ENCODE data around the gene GAB4. TPM values are rescaled to one million over a fixed set of nuclear protein-coding genes. Genes with fewer than 3 reads are reported as not detected.

GAB4 gene, protein sequence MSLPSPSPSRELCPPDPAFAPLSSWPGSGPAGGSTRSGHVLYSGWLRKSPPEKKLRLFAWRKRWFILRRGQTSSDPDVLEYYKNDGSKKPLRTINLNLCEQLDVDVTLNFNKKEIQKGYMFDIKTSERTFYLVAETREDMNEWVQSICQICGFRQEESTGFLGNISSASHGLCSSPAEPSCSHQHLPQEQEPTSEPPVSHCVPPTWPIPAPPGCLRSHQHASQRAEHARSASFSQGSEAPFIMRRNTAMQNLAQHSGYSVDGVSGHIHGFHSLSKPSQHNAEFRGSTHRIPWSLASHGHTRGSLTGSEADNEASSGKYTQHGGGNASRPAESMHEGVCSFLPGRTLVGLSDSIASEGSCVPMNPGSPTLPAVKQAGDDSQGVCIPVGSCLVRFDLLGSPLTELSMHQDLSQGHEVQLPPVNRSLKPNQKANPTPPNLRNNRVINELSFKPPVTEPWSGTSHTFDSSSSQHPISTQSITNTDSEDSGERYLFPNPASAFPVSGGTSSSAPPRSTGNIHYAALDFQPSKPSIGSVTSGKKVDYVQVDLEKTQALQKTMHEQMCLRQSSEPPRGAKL
- total RNA-seq (2022), result not detected in 2 replicates
- not detected for Bru-seq, nascent RNA
- BruChase-seq, experiment 1, labeled RNA remaining after a 2-hour chase, result not detected
- BruChase-seq, experiment 2, labeled RNA remaining after a 6-hour chase, result not detected
- long read RNA-seq, result 0 reads

DNA sequence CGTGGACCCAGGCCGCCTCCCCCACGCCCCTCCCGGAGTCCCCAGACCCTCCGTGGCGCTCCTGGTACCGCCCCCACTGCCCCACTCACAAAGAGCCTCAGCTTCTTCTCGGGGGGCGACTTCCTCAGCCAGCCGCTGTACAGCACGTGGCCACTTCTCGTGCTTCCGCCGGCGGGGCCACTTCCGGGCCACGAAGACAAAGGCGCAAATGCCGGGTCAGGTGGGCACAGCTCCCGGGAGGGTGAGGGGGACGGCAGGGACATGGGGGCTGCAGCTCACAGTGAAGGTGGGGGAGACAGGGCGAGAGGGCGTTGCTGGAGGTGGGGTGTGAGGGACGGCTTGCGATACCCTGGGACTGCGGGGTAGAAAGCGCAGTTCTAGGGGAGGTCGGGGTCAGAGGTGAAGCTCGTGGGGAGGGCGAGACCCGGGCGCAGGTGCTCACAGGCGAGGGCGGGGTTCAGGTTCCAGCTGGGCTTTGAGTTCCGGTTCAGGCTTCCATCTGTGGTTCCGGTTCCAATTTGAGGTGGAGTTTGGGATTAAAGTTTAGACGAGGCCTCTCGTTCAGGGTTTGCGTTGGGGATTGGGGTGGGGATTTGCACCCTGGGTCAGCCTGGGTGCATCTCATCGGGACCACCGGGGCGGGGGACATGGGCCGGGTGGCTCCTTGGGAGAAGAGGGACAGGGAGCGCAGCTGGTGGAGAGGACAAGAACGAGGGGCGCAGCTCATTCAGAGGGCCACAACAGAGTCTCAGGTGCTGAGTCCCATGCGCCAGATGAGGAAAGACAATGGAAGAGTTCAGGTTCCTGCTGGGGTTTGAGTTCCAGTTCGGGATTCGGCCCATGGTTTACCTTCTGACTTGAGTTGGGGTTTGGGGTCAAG, at the start of gene GAB4:
Gene GAB4, minus strand, starts transcription at position 371 of the 880 bp plus-strand sequence. Its CDS starts 108 bp downstream, at position 263.
- no peak for TF ChIP-seq CTCF (IDR thresholded peaks at IDR 0.05; ENCODE audit: insufficient read depth in 1 of 2, low read depth in 1 of 2, low read length in 1 of 2, severe bottlenecking in 1 of 2, unreplicated experiment in 1 of 2)
- Mint-ChIP-seq H3K4me1 (ENCODE audit: low read depth, unreplicated experiment) (no peaks in the 10 kb centered on the region), H3K36me3 (ENCODE audit: insufficient read depth, unreplicated experiment) (no peaks in the 10 kb centered on the region), H3K4me3 (ENCODE audit: unreplicated experiment) (no peak within 1 kb of the TSS), H3K27me3 (ENCODE audit: insufficient read depth, unreplicated experiment) (peaks cover 18% of the 10 kb centered on the region), H3K27ac (ENCODE audit: unreplicated experiment) (no peak within 1 kb of the TSS), H3K9me3 (ENCODE audit: unreplicated experiment) (peaks cover 11% of the 10 kb centered on the region)
- Histone ChIP-seq H3K9me3 (no peaks in the 10 kb centered on the region; the same call in 1 of the 2 replicates), H3K27me3 (replicated peaks; ENCODE audit: control insufficient read depth, insufficient read depth, low read length) (no peaks in the 10 kb centered on the region), H3K36me3 (ENCODE audit: control insufficient read depth, insufficient read depth, low read length) (no peaks in the 10 kb centered on the region), H3K4me3 (ENCODE audit: low read depth, low read length) (no peak within 1 kb of the TSS), H3K4me1 (no peaks in the 10 kb centered on the region)
- intact Hi-C loops (cut with micrococcal nuclease; ENCODE audit: unreplicated experiment), result no loop called here
- CTCF ChIA-PET, result no interaction called here
- DNase-seq, result no peak
- POLR2A ChIA-PET, result interaction anchor here (0.6 kb wide), 1 partner anchor 24 kb away, joined by 5 read pairs; no protein-coding TSS in a partner anchor
- no TSS peak for BruUV-seq (replicated peaks)

GRCh38 chr22:17056807-17057206, 48.8 kb upstream of the GAB4 start:
- H3K4me1 Mint-ChIP-seq (ENCODE audit: low read depth, unreplicated experiment), result no peaks in the 10 kb centered on the region
- H3K36me3 ChIP-seq (ENCODE audit: control insufficient read depth, insufficient read depth, low read length), result peaks cover 1% of the 10 kb centered on the region; the same call in 1 of the 2 replicates
- no peak for TF ChIP-seq CTCF (IDR thresholded peaks at IDR 0.05; ENCODE audit: insufficient read depth in 1 of 2, low read depth in 1 of 2, low read length in 1 of 2, severe bottlenecking in 1 of 2, unreplicated experiment in 1 of 2)
- POLR2A ChIA-PET, result no interaction called here
- H3K27me3 ChIP-seq (replicated peaks; ENCODE audit: control insufficient read depth, insufficient read depth, low read length), result no peaks in the 10 kb centered on the region
- H3K9me3 Mint-ChIP-seq (ENCODE audit: unreplicated experiment), result no peaks in the 10 kb centered on the region
- H3K27me3 Mint-ChIP-seq (ENCODE audit: insufficient read depth, unreplicated experiment), result no peaks in the 10 kb centered on the region
- DNase-seq, result no peak
- H3K4me3 ChIP-seq (ENCODE audit: low read depth, low read length), result no peak overlapping the region
- no peaks in the 10 kb centered on the region for H3K9me3 ChIP-seq
- no peak overlapping the region for H3K27ac Mint-ChIP-seq (ENCODE audit: unreplicated experiment)
- H3K4me1 ChIP-seq, result no peaks in the 10 kb centered on the region
- intact Hi-C loops (cut with micrococcal nuclease; ENCODE audit: unreplicated experiment), result no loop called here
- CTCF ChIA-PET, result no interaction called here
- H3K36me3 Mint-ChIP-seq (ENCODE audit: insufficient read depth, unreplicated experiment), result no peaks in the 10 kb centered on the region
- BruUV-seq (replicated peaks), result no TSS peak
- no peak overlapping the region for H3K4me3 Mint-ChIP-seq (ENCODE audit: unreplicated experiment)

- Histone ChIP-seq H3K27me3 (replicated peaks; ENCODE audit: control insufficient read depth, insufficient read depth, low read length) (no peaks in the 10 kb centered on the region), H3K36me3 (ENCODE audit: control insufficient read depth, insufficient read depth, low read length) (peaks cover 1% of the 10 kb centered on the region; the same call in 1 of the 2 replicates), H3K4me1 (no peaks in the 10 kb centered on the region), H3K4me3 (ENCODE audit: low read depth, low read length) (no peak overlapping the region), H3K9me3 (no peaks in the 10 kb centered on the region)
- Mint-ChIP-seq H3K4me1 (ENCODE audit: low read depth, unreplicated experiment) (no peaks in the 10 kb centered on the region), H3K9me3 (ENCODE audit: unreplicated experiment) (no peaks in the 10 kb centered on the region), H3K36me3 (ENCODE audit: insufficient read depth, unreplicated experiment) (peaks cover 5% of the 10 kb centered on the region), H3K4me3 (ENCODE audit: unreplicated experiment) (no peak overlapping the region), H3K27ac (ENCODE audit: unreplicated experiment) (no peak overlapping the region), H3K27me3 (ENCODE audit: insufficient read depth, unreplicated experiment) (no peaks in the 10 kb centered on the region)
- intact Hi-C loops (cut with micrococcal nuclease; ENCODE audit: unreplicated experiment), result no loop called here
- no TSS peak for BruUV-seq (replicated peaks)
- ChIA-PET CTCF (interaction anchor here (0.7 kb wide), 1 partner anchor 108 kb away, joined by 3 read pairs; no protein-coding TSS in a partner anchor), POLR2A (no interaction called here)
- no peak for DNase-seq
- no peak for TF ChIP-seq CTCF (IDR thresholded peaks at IDR 0.05; ENCODE audit: insufficient read depth in 1 of 2, low read depth in 1 of 2, low read length in 1 of 2, severe bottlenecking in 1 of 2, unreplicated experiment in 1 of 2)
Observed at GRCh38 chr22:17056058-17056457, 48.0 kb upstream of the GAB4 start.

Data from Caco-2 (cell line).